Stimulated activated naive CD8-positive, alpha-beta T cell treated with anti-CD3 and anti-CD28 coated beads, Interleukin-15, amount 100 ng/mL, for 72 hours (primary cell): ENCODE results near the gene SMARCD3.

Experiments
- ATAC-seq: fragments of 150-1000 bp; cut with Tn5 transposase; 2 replicates; pipeline ENCODE4 v1.10.0; 2021; ENCODE audit warnings: mild to moderate bottlenecking, moderate library complexity
- DNase-seq, 2 donors: peaks; one replicate each; pipeline ENCODE4 v3.0.0; 2021 to 2022
- H3K27ac Mint-ChIP-seq, 2 donors: one replicate each; pipeline ENCODE4 v1.8.0; 2022; ENCODE audit warnings: mild to moderate bottlenecking in 2 of 2, mixed read lengths in 2 of 2, moderate library complexity in 2 of 2
- H3K27me3 Mint-ChIP-seq: one replicate; pipeline ENCODE4 v1.8.0; 2022; ENCODE audit warnings: mixed read lengths
- H3K4me1 Mint-ChIP-seq: one replicate; pipeline ENCODE4 v1.8.0; 2022; ENCODE audit warnings: mild to moderate bottlenecking, mixed read lengths
- H3K4me3 Mint-ChIP-seq, 2 donors: one replicate each; pipeline ENCODE4 v1.8.0; 2022; ENCODE audit warnings: mild to moderate bottlenecking in 2 of 2, mixed read lengths in 2 of 2, moderate library complexity in 1 of 2
- H3K9me3 Mint-ChIP-seq, 2 donors: one replicate each; pipeline ENCODE4 v1.8.0; 2022; ENCODE audit warnings: mixed read lengths in 2 of 2

Gene SMARCD3

GRCh38 chr7:151198945-151199848 is 49.3 kb downstream of the SMARCD3 start:
- no peak overlapping the region for H3K27ac Mint-ChIP-seq
- peaks cover 9% of the 10 kb centered on the region for H3K27me3 Mint-ChIP-seq
- no peak overlapping the region for H3K4me3 Mint-ChIP-seq
- ATAC-seq (no peak), DNase-seq (no peak)
- H3K9me3 Mint-ChIP-seq = no peaks in the 10 kb centered on the region
- H3K4me1 Mint-ChIP-seq = peaks cover 4% of the 10 kb centered on the region

GRCh38 chr7:151197932-151198331 is 50.6 kb downstream of the SMARCD3 start:
- H3K4me1 Mint-ChIP-seq = peaks cover 6% of the 10 kb centered on the region

GRCh38 chr7:151195616-151196450 is 52.7 kb downstream of the SMARCD3 start:
- no peaks in the 10 kb centered on the region for H3K27me3 Mint-ChIP-seq
- peaks cover 6% of the 10 kb centered on the region for H3K4me1 Mint-ChIP-seq
- no peaks in the 10 kb centered on the region for H3K9me3 Mint-ChIP-seq
- H3K4me3 Mint-ChIP-seq = no peak overlapping the region
- no peak overlapping the region for H3K27ac Mint-ChIP-seq
- no peak for ATAC-seq
- no peak for DNase-seq

More at GRCh38 chr7:151197932-151198331, 50.6 kb downstream of the SMARCD3 start:
- Mint-ChIP-seq H3K27ac (no peak overlapping the region), H3K9me3 (no peaks in the 10 kb centered on the region), H3K27me3 (peaks cover 9% of the 10 kb centered on the region), H3K4me3 (no peak overlapping the region)
- DNase-seq = no peak
- no peak for ATAC-seq

GRCh38 chr7:151194188-151194587 is 54.3 kb downstream of the SMARCD3 start:
- Mint-ChIP-seq H3K27me3 (no peaks in the 10 kb centered on the region), H3K27ac (no peak overlapping the region), H3K9me3 (no peaks in the 10 kb centered on the region), H3K4me3 (no peak overlapping the region), H3K4me1 (peaks cover 6% of the 10 kb centered on the region)
- no peak for ATAC-seq
- no peak for DNase-seq

DNA sequence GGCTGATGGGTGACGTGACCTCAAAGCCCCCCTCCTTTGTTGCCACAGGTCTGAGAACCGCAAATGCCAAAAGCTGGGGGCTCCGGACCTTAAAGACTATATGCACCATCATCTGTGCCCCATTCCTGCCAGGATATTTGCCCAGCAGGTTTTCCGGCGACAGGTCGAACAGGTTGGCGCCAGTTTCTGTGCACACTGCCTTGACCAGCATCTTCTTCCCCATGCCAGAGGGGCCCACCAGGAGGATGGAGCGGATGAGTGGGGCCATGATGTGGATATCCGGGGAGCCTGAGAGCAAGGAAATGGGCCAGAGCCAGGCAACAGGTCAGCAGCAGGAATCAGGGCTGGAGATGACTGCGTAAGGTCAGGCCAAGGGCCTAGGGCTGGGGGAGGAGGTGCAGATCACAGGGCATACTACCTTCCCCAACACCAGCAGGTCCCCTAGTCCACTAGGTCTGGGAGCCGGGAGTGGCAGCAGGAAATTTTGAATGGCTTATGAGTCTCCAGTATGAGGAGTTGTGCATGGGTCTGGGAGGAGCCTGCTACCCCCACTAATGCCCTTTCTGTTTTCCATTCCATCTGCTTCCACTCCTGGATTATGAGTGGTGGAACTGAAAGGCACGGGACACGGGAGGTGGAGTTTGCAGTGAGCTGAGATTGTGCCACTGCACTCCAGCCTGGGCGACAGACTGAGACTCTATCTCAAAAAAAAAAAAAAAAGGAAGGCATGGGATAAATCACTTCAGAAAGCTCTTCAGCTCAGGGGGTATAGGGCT is 55.1 kb downstream of the SMARCD3 start:
- no peaks in the 10 kb centered on the region for H3K9me3 Mint-ChIP-seq
- ATAC-seq (no peak), DNase-seq (no peak)
- H3K4me1 Mint-ChIP-seq = peaks cover 6% of the 10 kb centered on the region
- H3K27ac Mint-ChIP-seq = peak overlapping the region in 1 of 2 donors; percentile 28
- H3K27me3 Mint-ChIP-seq = no peaks in the 10 kb centered on the region
- no peak overlapping the region for H3K4me3 Mint-ChIP-seq

GRCh38 chr7:151192002-151192539 is 56.4 kb downstream of the SMARCD3 start:
- Mint-ChIP-seq H3K4me3 (no peak overlapping the region), H3K9me3 (no peaks in the 10 kb centered on the region), H3K27me3 (no peaks in the 10 kb centered on the region), H3K27ac (no peak overlapping the region), H3K4me1 (peaks cover 10% of the 10 kb centered on the region)
- ATAC-seq (no peak), DNase-seq (no peak)

- Mint-ChIP-seq H3K9me3 (no peaks in the 10 kb centered on the region), H3K27me3 (no peaks in the 10 kb centered on the region), H3K27ac (no peak overlapping the region), H3K4me3 (no peak overlapping the region), H3K4me1 (peaks cover 10% of the 10 kb centered on the region)
- ATAC-seq (no peak), DNase-seq (no peak)
Observed at GRCh38 chr7:151191544-151191943, 57.0 kb downstream of the SMARCD3 start.

GRCh38 chr7:151189038-151189437 is 59.5 kb downstream of the SMARCD3 start:
- DNase-seq (no peak), ATAC-seq (no peak)
- no peak overlapping the region for H3K4me3 Mint-ChIP-seq
- H3K27me3 Mint-ChIP-seq = no peaks in the 10 kb centered on the region
- peaks cover 4% of the 10 kb centered on the region for H3K4me1 Mint-ChIP-seq
- no peaks in the 10 kb centered on the region for H3K9me3 Mint-ChIP-seq
- peak overlapping the region in 1 of 2 donors; percentile 38 for H3K27ac Mint-ChIP-seq
